HepG2 (cell line): ENCODE measurements around the gene MRPL10. TPM values are rescaled to one million over a fixed set of nuclear protein-coding genes. Genes with fewer than 3 reads are reported as not detected.

Experiments
- CENPT ChIP-seq: sonication (generic); formaldehyde crosslinking; IDR thresholded peaks from 2 replicates; pipeline ENCODE4 v1.8.0; 2022; ENCODE audit warnings: low read depth, mild to moderate bottlenecking, moderate library complexity, missing genetic modification reagents
- ELF3 ChIP-seq: IDR thresholded peaks from 2 replicates; pipeline ENCODE4 v1.6.1; 2016; ENCODE audit warnings: missing genetic modification reagents, missing compliant biosample characterization
- FOSL1 ChIP-seq: sonication (generic); formaldehyde crosslinking; IDR thresholded peaks from 2 replicates; pipeline ENCODE4 v1.9.0; 2021; ENCODE audit warnings: missing genetic modification reagents, borderline replicate concordance
- GPN1 ChIP-seq: sonication (generic); formaldehyde crosslinking; IDR thresholded peaks from 2 replicates; pipeline ENCODE4 v1.5.1; 2020; ENCODE audit warnings: missing genetic modification reagents, borderline replicate concordance
- GZF1 ChIP-seq: sonication (generic); formaldehyde crosslinking; IDR thresholded peaks from 2 replicates; pipeline ENCODE4 v1.5.1; 2020; ENCODE audit warnings: mild to moderate bottlenecking, missing genetic modification reagents
- ISX ChIP-seq: sonication (generic); formaldehyde crosslinking; conservative IDR thresholded peaks from 2 replicates; pipeline ENCODE4 v1.5.0; 2020; ENCODE audit warnings: missing genetic modification reagents
- JARID2 ChIP-seq: sonication (generic); formaldehyde crosslinking; IDR thresholded peaks from 2 replicates; pipeline ENCODE4 v1.8.1; 2023; ENCODE audit warnings: missing genetic modification reagents, inconsistent platforms; ENCODE audit not compliant: insufficient replicate concordance
- KLF9 ChIP-seq: IDR thresholded peaks from 2 replicates; pipeline ENCODE4 v1.6.1; 2016; ENCODE audit warnings: low read depth
- MED8 ChIP-seq: sonication (generic); formaldehyde crosslinking; IDR thresholded peaks from 2 replicates; pipeline ENCODE4 v1.8.1; 2023; ENCODE audit warnings: mild to moderate bottlenecking, missing genetic modification reagents; ENCODE audit not compliant: insufficient replicate concordance
- MLLT10 ChIP-seq: sonication (generic); formaldehyde crosslinking; IDR thresholded peaks from 2 replicates; pipeline ENCODE4 v1.4.0; 2020; ENCODE audit warnings: missing genetic modification reagents
- NR2F1 ChIP-seq, 2 experiments: fragments of 450-650 bp in 1 of 2; formaldehyde crosslinking in 1 of 2; IDR thresholded peaks; 2 replicates each; pipeline versions ENCODE4 v1.5.0 to v1.6.1; 2016 to 2020; ENCODE audit warnings: mild to moderate bottlenecking in 1 of 2, missing compliant biosample characterization in 1 of 2, missing genetic modification reagents in 1 of 2, moderate library complexity in 1 of 2
- NRL ChIP-seq: sonication (generic); formaldehyde crosslinking; IDR thresholded peaks from 2 replicates; pipeline ENCODE4 v1.5.0; 2020; ENCODE audit warnings: missing genetic modification reagents, mild to moderate bottlenecking, moderate library complexity, borderline replicate concordance
- STAT5B ChIP-seq: sonication (generic); formaldehyde crosslinking; IDR thresholded peaks from 2 replicates; pipeline ENCODE4 v1.4.0; 2020; ENCODE audit warnings: missing genetic modification reagents
- ZBTB46 ChIP-seq: sonication (generic); formaldehyde crosslinking; IDR thresholded peaks from 2 replicates; pipeline ENCODE4 v1.4.0; 2020; ENCODE audit warnings: mild to moderate bottlenecking, missing genetic modification reagents, borderline replicate concordance
- ZNF281 ChIP-seq: sonication (generic); formaldehyde crosslinking; IDR thresholded peaks from 2 replicates; pipeline ENCODE4 v1.4.0; 2020; ENCODE audit warnings: missing genetic modification reagents, borderline replicate concordance
- ZNF282 ChIP-seq: fragments of 450-650 bp; IDR thresholded peaks from 2 replicates; pipeline ENCODE4 v1.6.1; 2018; ENCODE audit not compliant: partially characterized antibody
- ZNF557 ChIP-seq: sonication (generic); formaldehyde crosslinking; IDR thresholded peaks from 2 replicates; pipeline ENCODE4 v1.4.0; 2020; ENCODE audit warnings: missing genetic modification reagents
- ZNF589 ChIP-seq: sonication (generic); formaldehyde crosslinking; conservative IDR thresholded peaks from 2 replicates; pipeline ENCODE4 v1.8.0; 2022; ENCODE audit warnings: mild to moderate bottlenecking, moderate library complexity, missing genetic modification reagents
- ZNF607 ChIP-seq: sonication (generic); formaldehyde crosslinking; IDR thresholded peaks from 2 replicates; pipeline ENCODE4 v1.5.1; 2020; ENCODE audit warnings: missing genetic modification reagents, mild to moderate bottlenecking, borderline replicate concordance
- ZNF644 ChIP-seq: IDR thresholded peaks from 2 replicates; pipeline ENCODE4 v1.6.1; 2016; ENCODE audit warnings: low read depth
- ZNF737 ChIP-seq: sonication (generic); formaldehyde crosslinking; IDR thresholded peaks from 2 replicates; pipeline ENCODE4 v1.5.0; 2020; ENCODE audit warnings: missing genetic modification reagents, mild to moderate bottlenecking, borderline replicate concordance
- ZZZ3 ChIP-seq: sonication (generic); formaldehyde crosslinking; IDR thresholded peaks from 2 replicates; pipeline ENCODE4 v1.4.0; 2020; ENCODE audit warnings: missing genetic modification reagents, mild to moderate bottlenecking, borderline replicate concordance
- polyA plus RNA-seq, 8 experiments: library from polyadenylated mRNA; depleted of rRNA in 3 of 8; stranded (reverse) in 7 of 8; unstranded in 1 of 8; fragments of >200 nt; fragmentation: Illumina TruSeq in 4 of 8; extraction: Trizol in 4 of 8; gene quantifications; 2 replicates each; pipeline versions ENCODE4 v1.2.1 to v1.2.3, GENCODE V29; 2011 to 2016; ENCODE audit warnings: low read depth in 4 of 8, missing spikeins in 1 of 8, mixed read lengths in 1 of 8; ENCODE audit not compliant: insufficient read depth in 1 of 8
- total RNA-seq, 5 experiments: library from RNA; depleted of rRNA; stranded (reverse); fragments of >200 nt; fragmentation: Illumina TruSeq; extraction: Trizol; gene quantifications; 2 replicates each; pipeline ENCODE4 v1.2.3, GENCODE V29; 2016; ENCODE audit warnings: low read depth in 1 of 5
- TF ChIP-seq, protein P1 (sequence below): IDR thresholded peaks from 2 replicates; pipeline ENCODE4 v1.6.1; 2018; ENCODE audit warnings: missing genetic modification reagents
- TF ChIP-seq, protein P2 (sequence below): sonication (generic); formaldehyde crosslinking; IDR thresholded peaks from 2 replicates; pipeline ENCODE4 v1.4.0; 2020; ENCODE audit warnings: missing genetic modification reagents

Gene MRPL10
- total and polyA plus RNA-seq, 2 of the 13 experiments (the other 11 are each of a cell fraction or from before 2014, with no cell fraction given): 56.7 to 149 TPM

DNA sequence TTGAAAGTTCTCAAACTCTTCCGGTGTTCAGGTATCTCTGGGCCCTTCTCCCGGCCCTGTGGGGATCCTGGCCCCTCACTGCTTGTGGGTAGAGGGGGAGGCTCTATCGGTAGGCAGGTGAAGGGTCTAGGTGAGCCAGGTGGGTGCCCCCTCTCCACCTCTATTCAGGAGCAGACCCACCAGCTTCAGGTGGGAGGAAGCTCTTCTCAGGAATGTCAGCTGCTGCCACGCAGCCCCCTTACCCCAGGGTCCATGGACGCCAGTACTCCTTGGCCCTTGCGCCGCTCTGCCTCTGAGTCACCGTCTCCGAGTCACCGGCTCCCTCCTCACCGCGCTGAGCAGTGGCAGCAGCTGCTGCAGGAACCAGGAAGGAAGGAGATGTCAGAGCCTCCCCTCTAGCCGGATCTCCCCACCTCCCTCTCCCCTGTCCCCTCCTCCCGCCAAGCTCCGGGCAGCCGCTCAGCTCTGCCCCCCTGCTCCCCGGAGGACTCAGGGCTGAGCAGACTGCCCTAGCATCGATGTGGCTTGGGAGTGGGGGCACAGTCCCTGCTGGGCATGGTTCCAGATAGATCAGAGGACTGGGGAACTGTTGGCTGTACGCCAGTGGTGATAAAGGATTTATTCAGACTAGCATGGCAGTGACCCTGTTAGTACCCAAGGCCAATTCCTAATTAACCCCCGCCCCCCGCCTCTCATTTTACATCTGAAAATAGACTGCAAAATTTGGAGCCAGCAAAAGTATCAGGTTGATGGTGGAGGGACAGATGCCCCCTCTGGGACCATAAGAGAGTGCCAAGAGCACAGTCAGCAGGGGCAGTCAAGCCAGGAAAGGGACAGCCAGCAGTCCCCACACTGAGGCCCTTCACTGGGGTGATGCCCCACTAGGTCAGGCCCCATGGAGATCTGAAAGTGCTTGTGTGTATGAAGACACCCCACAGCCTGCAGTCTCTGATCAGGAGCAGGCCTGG, 9.6 kb downstream of the MRPL10 start, which contains the start of gene OSBPL7 (continued):
- TF ChIP-seq, protein P1, sequence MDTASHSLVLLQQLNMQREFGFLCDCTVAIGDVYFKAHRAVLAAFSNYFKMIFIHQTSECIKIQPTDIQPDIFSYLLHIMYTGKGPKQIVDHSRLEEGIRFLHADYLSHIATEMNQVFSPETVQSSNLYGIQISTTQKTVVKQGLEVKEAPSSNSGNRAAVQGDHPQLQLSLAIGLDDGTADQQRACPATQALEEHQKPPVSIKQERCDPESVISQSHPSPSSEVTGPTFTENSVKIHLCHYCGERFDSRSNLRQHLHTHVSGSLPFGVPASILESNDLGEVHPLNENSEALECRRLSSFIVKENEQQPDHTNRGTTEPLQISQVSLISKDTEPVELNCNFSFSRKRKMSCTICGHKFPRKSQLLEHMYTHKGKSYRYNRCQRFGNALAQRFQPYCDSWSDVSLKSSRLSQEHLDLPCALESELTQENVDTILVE: no peak
- TF ChIP-seq, protein P2, sequence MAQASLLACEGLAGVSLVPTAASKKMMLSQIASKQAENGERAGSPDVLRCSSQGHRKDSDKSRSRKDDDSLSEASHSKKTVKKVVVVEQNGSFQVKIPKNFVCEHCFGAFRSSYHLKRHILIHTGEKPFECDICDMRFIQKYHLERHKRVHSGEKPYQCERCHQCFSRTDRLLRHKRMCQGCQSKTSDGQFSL (CRISPR knock-in tag): no peak
- TF ChIP-seq ZNF557 (CRISPR knock-in tag) (no peak), ZZZ3 (no peak; the same call in 1 of the 2 replicates), ELF3 (CRISPR knock-in tag) (peak; percentile 93), STAT5B (CRISPR knock-in tag) (no peak), MLLT10 (CRISPR knock-in tag) (no peak), ZNF644 (CRISPR knock-in tag) (no peak), MED8 (CRISPR knock-in tag) (no peak), ZNF737 (CRISPR knock-in tag) (0 out of 2 replicates have a peak, but pooled peaks have one; percentile 51), ISX (no peak), JARID2 (CRISPR knock-in tag) (no peak), FOSL1 (no peak), CENPT (CRISPR knock-in tag) (no peak), GPN1 (CRISPR knock-in tag) (no peak), ZNF281 (CRISPR knock-in tag) (peak; percentile 62; the same call in 1 of the 2 replicates), NR2F1 (CRISPR knock-in tag; IDR thresholded peaks at IDR 0.05) (no peak), NRL (CRISPR knock-in tag) (no peak), KLF9 (CRISPR knock-in tag) (no peak), ZBTB46 (CRISPR knock-in tag) (no peak), ZNF607 (peak; percentile 38), GZF1 (CRISPR knock-in tag) (no peak; the same call in 1 of the 2 replicates), ZNF282 (no peak), ZNF589 (CRISPR knock-in tag) (no peak)
